ENCODE measurements around the gene XPO6.
A peak's percentile ranks its signal among the peaks of the same experiment; 100 is the strongest.

GRCh38 chr16:28202147-28202746, 9.5 kb downstream of the XPO6 start:
- TF ChIP-seq CTCF (IDR thresholded peaks at IDR 0.05) (peak; percentile 34; the same call in 1 of the 2 replicates), TAF1 (IDR thresholded peaks at IDR 0.05; ENCODE audit: borderline replicate concordance, low read depth, low read length) (no peak), POLR2AphosphoS5 (IDR thresholded peaks at IDR 0.05; ENCODE audit: low read depth, low read length) (no peak), EP300 (IDR thresholded peaks at IDR 0.05; ENCODE audit: borderline replicate concordance in 1 of 2, low read depth in 1 of 2, low read length in 1 of 2) (no peak), USF1 (IDR thresholded peaks at IDR 0.05; ENCODE audit: borderline replicate concordance, low read depth) (no peak), SIN3A (IDR thresholded peaks at IDR 0.05; ENCODE audit: borderline replicate concordance, low read depth, low read length) (no peak), REST (IDR thresholded peaks at IDR 0.05; ENCODE audit: low read depth, low read length) (no peak), GABPA (IDR thresholded peaks at IDR 0.05; ENCODE audit: low read depth) (no peak), YY1 (IDR thresholded peaks at IDR 0.05; ENCODE audit: low read depth) (no peak), MXI1 (IDR thresholded peaks at IDR 0.05; ENCODE audit: low read depth, low read length) (no peak), IRF3 (IDR thresholded peaks at IDR 0.05; ENCODE audit: low read depth, low read length) (no peak)
